ENCODE results near the gene DCDC1.
"Not testable (repeated sequence)": the region's sequence is repeated elsewhere in the genome, so short reads cannot be mapped to it uniquely, and the experiment has no call there.

DCDC1 gene

GRCh38 chr11:31327417-31327816 lies 42.1 kb downstream of the DCDC1 start:
- TF ChIP-seq CTCF (IDR thresholded peaks at IDR 0.05; ENCODE audit: borderline replicate concordance, insufficient read depth, low read depth, low read length) = no peak
- H3K4me3 ChIP-seq (ENCODE audit: low read depth, low read length) = no peak overlapping the region

GRCh38 chr11:31326470-31327148 lies 42.9 kb downstream of the DCDC1 start:
- TF ChIP-seq CTCF (IDR thresholded peaks at IDR 0.05; ENCODE audit: borderline replicate concordance, insufficient read depth, low read depth, low read length) = no peak
- H3K4me3 ChIP-seq (ENCODE audit: low read depth, low read length) = no peak overlapping the region

- no peak for TF ChIP-seq CTCF (IDR thresholded peaks at IDR 0.05; ENCODE audit: borderline replicate concordance, insufficient read depth, low read depth, low read length)
- H3K4me3 ChIP-seq (ENCODE audit: low read depth, low read length) = no peak overlapping the region
Measured at GRCh38 chr11:31325160-31325559, 44.4 kb downstream of the DCDC1 start.

GRCh38 chr11:31323145-31323544 lies 46.4 kb downstream of the DCDC1 start:
- no peak for TF ChIP-seq CTCF (IDR thresholded peaks at IDR 0.05; ENCODE audit: borderline replicate concordance, insufficient read depth, low read depth, low read length)
- H3K4me3 ChIP-seq (ENCODE audit: low read depth, low read length) = no peak overlapping the region

GRCh38 chr11:31321494-31321893 lies 48.0 kb downstream of the DCDC1 start:
- H3K4me3 ChIP-seq (ENCODE audit: low read depth, low read length) = not testable (repeated sequence)

GRCh38 chr11:31303644-31304180 lies 65.8 kb downstream of the DCDC1 start:
- TF ChIP-seq CTCF (IDR thresholded peaks at IDR 0.05; ENCODE audit: borderline replicate concordance, insufficient read depth, low read depth, low read length) = no peak
- H3K4me3 ChIP-seq (ENCODE audit: low read depth, low read length) = no peak overlapping the region

- no peak for TF ChIP-seq CTCF (IDR thresholded peaks at IDR 0.05; ENCODE audit: borderline replicate concordance, insufficient read depth, low read depth, low read length)
- H3K4me3 ChIP-seq (ENCODE audit: low read depth, low read length) = no peak overlapping the region
Measured at GRCh38 chr11:31301549-31302510, 67.7 kb downstream of the DCDC1 start.
